ENCODE results near the gene MAGEA8. TPM values are rescaled to one million over a fixed set of nuclear protein-coding genes. Genes with fewer than 3 reads are reported as not detected.

Gene MAGEA8
- total and polyA plus RNA-seq, 10 of the 15 experiments (the other 5 are each of a cell fraction or from before 2014, with no cell fraction given) = 0.06 to 0.20 (median 0.13) TPM; not detected in 7

GRCh38 chrX:149845385-149845784 lies 35.6 kb upstream of the MAGEA8 start:
- ATAC-seq = peak; percentile 37; the same call in 1 of the 3 replicates
- no peak overlapping the region for H3K4me3 ChIP-seq
- DNase-seq (ENCODE audit: low read depth, low spot score) = no peak
- intact Hi-C loops (cut with micrococcal nuclease; ENCODE audit: unreplicated experiment) = no loop called here
- H3K36me3 ChIP-seq (ENCODE audit: control insufficient read depth in 2 of 2, insufficient read depth in 2 of 2, low read length in 1 of 2) = no peaks in the 10 kb centered on the region
- no peaks in the 10 kb centered on the region for H3K4me1 ChIP-seq (ENCODE audit: control insufficient read depth, insufficient read depth, low read length)
- 53% methylated on average over 1 of the region's 1 CpG for WGBS (ENCODE audit: insufficient coverage, insufficient replicate concordance, low lambda C conversion rate, missing lambda C conversion rate)
- H2AFZ ChIP-seq (ENCODE audit: control insufficient read depth, low read depth, low read length) = no peak overlapping the region
- no peak for FAIRE-seq
- no TSS peak for BruUV-seq (replicated peaks)
- H4K20me1 ChIP-seq (ENCODE audit: control insufficient read depth, insufficient read depth) = no peaks in the 10 kb centered on the region
- in situ Hi-C loops (cut with MboI) = no loop called here
- no peaks in the 10 kb centered on the region; the same call in 2 of the 3 replicates for H3K9me3 ChIP-seq (replicated peaks; ENCODE audit: control insufficient read depth, insufficient read depth, low read length)
- ChIA-PET RAD21 (ENCODE audit: unreplicated experiment) (no interaction called here), SMC1A (ENCODE audit: uncharacterized antibody, unreplicated experiment) (no interaction called here), POLR2A (no interaction called here), CTCF (no interaction called here)
- no peak overlapping the region for H3K4me2 ChIP-seq (ENCODE audit: control insufficient read depth, insufficient read depth)
- H3K27ac ChIP-seq (ENCODE audit: control insufficient read depth, insufficient read depth) = no peak overlapping the region
- TF ChIP-seq, protein P1, sequence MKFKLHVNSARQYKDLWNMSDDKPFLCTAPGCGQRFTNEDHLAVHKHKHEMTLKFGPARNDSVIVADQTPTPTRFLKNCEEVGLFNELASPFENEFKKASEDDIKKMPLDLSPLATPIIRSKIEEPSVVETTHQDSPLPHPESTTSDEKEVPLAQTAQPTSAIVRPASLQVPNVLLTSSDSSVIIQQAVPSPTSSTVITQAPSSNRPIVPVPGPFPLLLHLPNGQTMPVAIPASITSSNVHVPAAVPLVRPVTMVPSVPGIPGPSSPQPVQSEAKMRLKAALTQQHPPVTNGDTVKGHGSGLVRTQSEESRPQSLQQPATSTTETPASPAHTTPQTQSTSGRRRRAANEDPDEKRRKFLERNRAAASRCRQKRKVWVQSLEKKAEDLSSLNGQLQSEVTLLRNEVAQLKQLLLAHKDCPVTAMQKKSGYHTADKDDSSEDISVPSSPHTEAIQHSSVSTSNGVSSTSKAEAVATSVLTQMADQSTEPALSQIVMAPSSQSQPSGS (IDR thresholded peaks at IDR 0.05; ENCODE audit: low read length) = no peak
- TF ChIP-seq DPF2 (IDR thresholded peaks at IDR 0.05) (no peak), RBBP5 (conservative IDR thresholded peaks at IDR 0.05) (no peak), SPI1 (IDR thresholded peaks at IDR 0.05; ENCODE audit: borderline replicate concordance, insufficient read depth, low read depth, low read length) (peak; percentile 28; the same call in 1 of the 2 replicates), EGR1 (IDR thresholded peaks at IDR 0.05; ENCODE audit: borderline replicate concordance in 1 of 2, low read depth in 2 of 2, low read length in 2 of 2) (no peak), MEF2A (IDR thresholded peaks at IDR 0.05; ENCODE audit: insufficient read depth, low read depth, low read length) (no peak), MLLT1 (IDR thresholded peaks at IDR 0.05) (no peak), CEBPZ (IDR thresholded peaks at IDR 0.05; ENCODE audit: low read depth, low read length) (no peak)
- TF ChIP-seq, protein P2, sequence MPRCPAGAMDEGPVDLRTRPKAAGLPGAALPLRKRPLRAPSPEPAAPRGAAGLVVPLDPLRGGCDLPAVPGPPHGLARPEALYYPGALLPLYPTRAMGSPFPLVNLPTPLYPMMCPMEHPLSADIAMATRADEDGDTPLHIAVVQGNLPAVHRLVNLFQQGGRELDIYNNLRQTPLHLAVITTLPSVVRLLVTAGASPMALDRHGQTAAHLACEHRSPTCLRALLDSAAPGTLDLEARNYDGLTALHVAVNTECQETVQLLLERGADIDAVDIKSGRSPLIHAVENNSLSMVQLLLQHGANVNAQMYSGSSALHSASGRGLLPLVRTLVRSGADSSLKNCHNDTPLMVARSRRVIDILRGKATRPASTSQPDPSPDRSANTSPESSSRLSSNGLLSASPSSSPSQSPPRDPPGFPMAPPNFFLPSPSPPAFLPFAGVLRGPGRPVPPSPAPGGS (IDR thresholded peaks at IDR 0.05; ENCODE audit: borderline replicate concordance, insufficient read depth, low read depth, low read length, poor library complexity, severe bottlenecking) = no peak
- H3K79me2 ChIP-seq (ENCODE audit: control insufficient read depth, insufficient read depth, low read length) = no peaks in the 10 kb centered on the region
- H3K9ac ChIP-seq (ENCODE audit: control insufficient read depth, insufficient read depth, low read length) = no peak overlapping the region
- no peaks in the 10 kb centered on the region for H3K27me3 ChIP-seq (replicated peaks in 1 of 2; ENCODE audit: control insufficient read depth in 2 of 2, insufficient read depth in 2 of 2, low read length in 1 of 2)
